GM18517 (cell line): Measurements from ENCODE around the gene CREB3L1.

Experiments used
- ATAC-seq: cut with Tn5 transposase; IDR thresholded peaks from one replicate; pipeline ENCODE4 v1.9.1; 2021; ENCODE audit warnings: mild to moderate bottlenecking, moderate library complexity; ENCODE audit not compliant: unreplicated experiment

CREB3L1 gene

GRCh38 chr11:46272816-46273427, 4.5 kb upstream of the CREB3L1 start:
- ATAC-seq, result no peak

- ATAC-seq, result no peak
Measured at GRCh38 chr11:46273511-46274205, 3.8 kb upstream of the CREB3L1 start.

DNA sequence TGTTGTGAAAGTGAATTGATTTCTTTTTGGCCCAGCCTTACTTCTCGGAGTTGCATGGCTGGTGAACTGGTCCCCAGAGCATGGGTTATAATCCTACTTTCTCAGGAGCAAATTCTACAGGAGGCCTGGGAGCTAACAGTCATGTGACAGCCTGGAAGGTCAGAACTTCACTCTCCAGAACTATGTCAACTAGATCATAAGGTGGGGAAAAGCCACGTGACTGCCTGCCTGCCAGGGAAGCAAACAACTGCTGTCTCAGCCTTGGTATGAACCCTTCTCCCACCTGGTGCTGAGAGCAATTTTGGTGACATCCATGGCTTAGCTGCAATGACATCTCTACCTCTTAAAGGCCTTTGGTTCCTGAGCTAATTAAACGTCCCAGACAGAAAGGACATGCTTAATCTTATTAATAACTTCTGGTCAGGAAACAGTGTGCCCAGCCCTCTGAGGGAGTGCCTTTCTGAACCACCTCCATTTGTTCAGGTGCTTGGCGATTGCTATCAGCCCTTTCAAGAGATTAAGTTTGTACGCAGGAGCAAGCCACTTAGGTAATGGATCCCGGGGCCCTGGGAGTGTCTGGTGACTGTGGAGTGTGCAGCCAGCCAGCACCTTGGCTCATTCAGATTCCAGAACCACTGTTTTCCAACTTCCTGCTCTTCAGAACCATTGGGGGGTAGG, 1.4 kb upstream of the CREB3L1 start:
- no peak for ATAC-seq

- ATAC-seq, result no peak
Measured at GRCh38 chr11:46277313-46277621, 195 bp upstream of the CREB3L1 start.

DNA sequence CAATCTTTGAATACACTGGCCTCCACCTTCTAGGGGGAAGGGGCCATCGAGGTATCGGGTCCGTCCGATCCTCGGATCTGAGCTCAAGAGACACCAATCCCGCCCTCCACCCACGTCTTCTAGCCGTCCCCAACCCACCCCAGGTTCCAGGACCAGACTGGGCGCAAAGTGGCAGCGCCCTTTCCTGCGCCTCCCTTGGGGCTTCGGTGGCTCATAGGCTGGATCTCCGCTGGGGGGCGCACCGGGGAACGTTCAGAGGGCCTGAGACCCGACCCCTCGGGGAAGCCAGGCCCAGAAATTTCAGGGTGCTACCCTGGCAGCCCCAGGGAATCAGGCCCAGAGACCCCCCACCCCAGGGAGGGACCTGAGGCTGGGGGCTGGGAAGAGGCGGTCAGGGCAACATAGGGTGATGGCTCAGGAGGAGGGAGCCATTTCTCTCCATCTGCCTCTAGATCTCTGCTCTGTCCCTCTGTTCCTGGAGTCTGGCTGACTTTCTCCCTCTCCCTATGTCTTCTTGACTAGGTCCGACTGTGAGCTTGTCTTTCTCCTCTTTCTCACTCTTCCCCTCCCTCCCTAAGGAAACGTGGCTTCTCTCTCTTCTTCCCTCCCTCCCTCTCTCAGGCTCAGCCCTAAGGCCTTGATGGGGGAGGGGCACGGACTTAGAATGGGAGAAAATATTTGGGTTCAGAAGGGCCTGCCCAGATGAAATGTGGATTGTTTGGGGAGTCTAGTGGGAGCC, 1.1 kb downstream of the CREB3L1 start:
- ATAC-seq, result no peak

GRCh38 chr11:46279126-46280099, 2.0 kb downstream of the CREB3L1 start:
- no peak for ATAC-seq

GRCh38 chr11:46280706-46281105, 3.2 kb downstream of the CREB3L1 start:
- no peak for ATAC-seq

DNA sequence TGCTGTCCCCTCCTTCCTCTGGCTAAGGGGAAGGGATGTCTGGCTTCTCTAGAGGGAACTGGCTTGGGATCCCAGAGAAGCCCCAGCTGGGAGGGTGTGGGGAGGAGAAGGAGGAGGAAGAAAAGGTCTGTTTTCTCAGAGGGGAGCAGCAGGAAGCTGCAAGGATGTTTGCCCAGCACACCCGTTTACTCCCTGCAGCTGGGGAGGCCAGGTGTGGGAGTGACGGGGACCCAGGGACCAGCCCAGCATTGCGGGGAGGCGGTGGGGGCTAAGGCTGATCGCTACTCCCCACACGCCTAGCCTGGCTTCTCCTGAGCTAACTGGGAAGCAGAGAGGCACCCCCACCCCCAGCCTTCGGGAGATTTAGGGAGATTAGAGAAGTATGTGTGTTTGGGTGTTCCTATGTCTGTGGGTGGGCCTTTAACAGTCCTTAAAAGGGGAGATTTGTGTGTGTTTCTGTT, 3.9 kb downstream of the CREB3L1 start:
- no peak for ATAC-seq

DNA sequence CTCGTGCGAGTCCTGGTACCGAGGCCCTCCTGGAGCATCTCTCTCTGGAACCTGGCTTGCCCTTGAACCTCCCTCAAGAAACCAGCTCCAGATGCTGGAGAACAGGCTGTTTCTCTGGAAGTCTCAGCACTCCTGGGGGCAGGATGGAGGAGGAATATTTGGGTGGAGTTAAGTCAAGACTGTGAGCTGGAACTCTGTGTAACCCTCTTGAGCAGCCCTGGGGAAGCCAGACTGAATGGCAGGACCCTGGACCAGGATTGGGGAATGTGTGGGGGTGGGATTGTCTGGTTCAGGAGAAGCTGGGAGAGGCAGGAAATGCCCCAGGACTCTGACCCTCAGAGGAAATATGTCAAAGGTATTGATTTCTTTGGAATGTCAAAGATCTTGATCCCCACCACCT, 7.7 kb downstream of the CREB3L1 start:
- no peak for ATAC-seq

DNA sequence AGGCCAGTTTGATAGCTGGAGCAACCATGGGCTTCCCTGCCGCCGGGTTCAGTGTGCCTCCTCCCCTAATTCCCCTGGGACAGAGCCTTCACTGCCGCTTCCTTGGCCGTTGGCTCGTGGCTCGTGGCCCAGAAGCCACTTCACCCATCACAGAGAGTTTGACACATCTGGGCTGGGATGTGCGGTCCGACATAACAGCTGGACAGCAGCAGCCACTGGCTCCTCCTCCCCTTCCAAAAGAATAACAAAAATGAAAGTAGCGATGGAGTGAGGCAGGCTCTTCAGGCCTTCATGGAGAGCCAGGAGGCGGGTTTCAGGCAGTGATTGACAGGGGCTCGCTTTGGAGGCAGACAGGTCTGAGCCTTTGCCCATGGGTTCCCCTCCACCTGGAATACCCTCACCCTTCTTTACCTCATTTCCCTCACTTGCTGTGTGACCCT, 8.2 kb downstream of the CREB3L1 start:
- ATAC-seq, result no peak

- ATAC-seq, result no peak
Measured at GRCh38 chr11:46286789-46287188, 9.3 kb downstream of the CREB3L1 start.

DNA sequence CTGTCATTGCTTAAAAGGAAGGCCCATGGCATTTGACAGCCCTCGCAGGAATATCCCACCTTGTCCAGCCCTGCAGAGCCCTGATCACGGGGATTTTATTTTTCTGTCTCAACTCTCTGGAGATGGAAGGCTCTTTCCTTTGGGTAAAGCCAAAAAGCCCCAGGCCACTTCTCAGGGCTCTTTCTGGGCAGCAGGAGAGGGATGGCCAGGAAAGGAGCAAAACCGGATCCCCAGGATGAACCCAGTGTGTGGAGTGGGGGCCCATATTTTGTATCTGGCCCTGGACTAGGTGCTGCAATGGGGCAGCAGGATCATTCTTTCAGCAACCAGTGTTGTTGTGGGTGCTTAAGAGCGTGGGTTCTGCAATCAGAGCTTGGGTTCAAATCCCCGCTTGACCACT, 11.0 kb downstream of the CREB3L1 start:
- ATAC-seq, result no peak

DNA sequence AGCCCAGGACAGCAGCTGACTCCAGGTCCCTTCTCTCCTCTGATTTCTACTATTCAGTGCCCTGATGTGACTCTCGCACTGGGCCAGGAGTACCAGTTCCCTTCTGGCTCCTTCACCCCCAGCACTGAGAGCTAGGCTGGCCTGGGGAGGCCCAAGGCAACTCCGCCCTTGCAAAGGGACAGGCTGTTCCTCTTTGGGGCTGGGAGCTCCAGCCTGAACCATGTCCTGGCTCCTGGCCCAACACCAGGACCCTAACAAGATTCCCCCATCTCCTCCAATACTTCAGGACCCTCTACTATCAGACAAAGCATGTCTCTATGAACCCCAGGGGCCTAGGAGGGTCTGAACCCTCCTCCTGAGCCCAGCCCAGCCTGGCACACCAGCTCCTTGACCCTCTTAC, 12.5 kb downstream of the CREB3L1 start:
- ATAC-seq, result no peak

DNA sequence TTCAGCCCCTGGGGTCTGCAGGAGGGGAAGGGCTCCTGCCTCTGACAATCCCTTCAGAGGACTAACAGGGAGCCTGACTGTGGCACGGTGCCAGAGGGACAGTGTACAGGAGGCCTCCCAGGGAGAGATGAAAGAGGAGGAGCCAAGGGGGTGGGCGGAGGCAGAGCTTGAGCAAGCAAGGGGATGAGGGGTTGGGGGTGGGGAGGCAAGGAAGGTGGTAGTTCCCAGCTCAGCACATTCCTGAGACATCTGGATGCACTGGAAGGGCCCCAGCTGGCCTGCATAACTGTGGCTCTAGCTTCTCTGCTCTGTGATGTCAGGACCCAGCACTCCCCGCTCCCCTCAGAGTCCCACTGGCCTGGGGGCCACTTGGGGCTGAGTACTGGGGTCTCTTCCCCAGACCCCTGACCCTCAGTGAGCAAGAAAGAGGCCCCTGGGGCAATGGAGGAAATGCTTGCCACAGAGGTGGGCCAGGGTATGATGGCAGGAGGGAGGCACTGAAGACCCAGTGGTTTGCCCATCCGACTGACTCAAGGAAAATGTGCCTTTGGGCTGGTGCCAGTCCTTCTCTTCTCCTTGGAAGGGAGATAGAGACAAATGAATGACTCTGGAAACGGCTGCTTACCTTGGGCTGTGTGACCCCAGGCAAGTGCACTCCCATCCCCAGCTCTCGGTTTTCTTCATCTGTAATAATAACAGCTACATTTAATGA, 13.3 kb downstream of the CREB3L1 start:
- ATAC-seq, result no peak

- ATAC-seq, result no peak
Measured at GRCh38 chr11:46291441-46292150, 14.1 kb downstream of the CREB3L1 start.

DNA sequence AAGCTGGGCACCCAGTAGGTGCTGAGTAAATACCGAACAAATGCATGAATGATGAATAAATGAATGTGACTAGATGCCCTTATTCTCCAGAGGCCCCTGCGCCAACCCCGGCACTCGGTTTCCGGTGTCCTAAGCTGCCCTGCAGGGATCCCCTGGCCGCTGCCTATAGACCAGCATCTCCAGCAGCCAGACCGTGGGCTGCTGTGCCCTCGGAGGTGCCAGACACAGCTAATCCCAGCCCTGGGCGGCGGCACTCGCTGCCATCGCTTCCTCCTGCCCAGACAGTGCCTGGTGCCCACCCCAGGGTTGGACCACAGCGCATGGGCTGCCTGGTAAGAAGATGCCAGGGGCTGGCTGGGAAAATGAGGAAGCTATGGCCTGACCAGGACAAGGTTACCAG, 15.6 kb downstream of the CREB3L1 start:
- ATAC-seq, result no peak

- no peak for ATAC-seq
Measured at GRCh38 chr11:46293641-46294103, 16.2 kb downstream of the CREB3L1 start.

- ATAC-seq, result no peak
Measured at GRCh38 chr11:46294365-46295309, 17.2 kb downstream of the CREB3L1 start.
